Measurements from ENCODE around the gene YIPF1. TPM values are rescaled to one million over a fixed set of nuclear protein-coding genes. Genes with fewer than 3 reads are reported as not detected.

Gene YIPF1
- total RNA-seq, 4 donors from 2014 or later: 6.7 to 25.9 (median 14.8) TPM

DNA sequence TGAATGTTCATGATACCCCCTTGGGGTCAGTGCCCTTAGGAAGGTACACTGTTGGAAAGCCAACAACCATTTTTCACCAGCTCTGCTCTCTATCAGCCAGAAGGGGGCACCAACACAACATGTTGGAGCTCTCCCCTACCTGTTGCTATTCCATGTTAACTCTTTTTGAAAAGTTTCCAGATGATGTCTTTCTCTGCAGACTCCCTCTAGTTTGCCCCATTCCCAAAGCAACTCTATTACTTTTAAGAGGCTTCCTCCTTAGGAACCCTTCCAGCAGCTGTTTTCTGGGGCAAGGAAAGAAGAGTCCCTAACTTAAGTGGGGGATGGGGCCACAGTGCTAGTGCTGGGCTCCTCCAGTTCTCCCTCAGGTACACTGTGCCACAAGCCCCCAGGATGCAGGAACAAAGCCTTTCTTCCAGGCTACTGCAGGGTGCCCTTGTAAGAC is 28.6 kb downstream of the YIPF1 start:
- H3K4me1 ChIP-seq: no peaks in the 10 kb centered on the region
- TF ChIP-seq, protein P1, sequence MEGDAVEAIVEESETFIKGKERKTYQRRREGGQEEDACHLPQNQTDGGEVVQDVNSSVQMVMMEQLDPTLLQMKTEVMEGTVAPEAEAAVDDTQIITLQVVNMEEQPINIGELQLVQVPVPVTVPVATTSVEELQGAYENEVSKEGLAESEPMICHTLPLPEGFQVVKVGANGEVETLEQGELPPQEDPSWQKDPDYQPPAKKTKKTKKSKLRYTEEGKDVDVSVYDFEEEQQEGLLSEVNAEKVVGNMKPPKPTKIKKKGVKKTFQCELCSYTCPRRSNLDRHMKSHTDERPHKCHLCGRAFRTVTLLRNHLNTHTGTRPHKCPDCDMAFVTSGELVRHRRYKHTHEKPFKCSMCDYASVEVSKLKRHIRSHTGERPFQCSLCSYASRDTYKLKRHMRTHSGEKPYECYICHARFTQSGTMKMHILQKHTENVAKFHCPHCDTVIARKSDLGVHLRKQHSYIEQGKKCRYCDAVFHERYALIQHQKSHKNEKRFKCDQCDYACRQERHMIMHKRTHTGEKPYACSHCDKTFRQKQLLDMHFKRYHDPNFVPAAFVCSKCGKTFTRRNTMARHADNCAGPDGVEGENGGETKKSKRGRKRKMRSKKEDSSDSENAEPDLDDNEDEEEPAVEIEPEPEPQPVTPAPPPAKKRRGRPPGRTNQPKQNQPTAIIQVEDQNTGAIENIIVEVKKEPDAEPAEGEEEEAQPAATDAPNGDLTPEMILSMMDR (IDR thresholded peaks at IDR 0.05): peak; percentile 55 to 68 (median 63)
- no peak for TF ChIP-seq POLR2A (IDR thresholded peaks at IDR 0.05)
- no peak overlapping the region for H3K27ac ChIP-seq
- H3K36me3 ChIP-seq: no peaks in the 10 kb centered on the region
- peak; percentile 20 to 38 for DNase-seq
- H3K4me3 ChIP-seq: no peak overlapping the region
- intact Hi-C loops (cut with DNase I; ENCODE audit: low total_unique reads): no loop called here
- no peaks in the 10 kb centered on the region for H3K27me3 ChIP-seq
- no peaks in the 10 kb centered on the region for H3K9me3 ChIP-seq

DNA sequence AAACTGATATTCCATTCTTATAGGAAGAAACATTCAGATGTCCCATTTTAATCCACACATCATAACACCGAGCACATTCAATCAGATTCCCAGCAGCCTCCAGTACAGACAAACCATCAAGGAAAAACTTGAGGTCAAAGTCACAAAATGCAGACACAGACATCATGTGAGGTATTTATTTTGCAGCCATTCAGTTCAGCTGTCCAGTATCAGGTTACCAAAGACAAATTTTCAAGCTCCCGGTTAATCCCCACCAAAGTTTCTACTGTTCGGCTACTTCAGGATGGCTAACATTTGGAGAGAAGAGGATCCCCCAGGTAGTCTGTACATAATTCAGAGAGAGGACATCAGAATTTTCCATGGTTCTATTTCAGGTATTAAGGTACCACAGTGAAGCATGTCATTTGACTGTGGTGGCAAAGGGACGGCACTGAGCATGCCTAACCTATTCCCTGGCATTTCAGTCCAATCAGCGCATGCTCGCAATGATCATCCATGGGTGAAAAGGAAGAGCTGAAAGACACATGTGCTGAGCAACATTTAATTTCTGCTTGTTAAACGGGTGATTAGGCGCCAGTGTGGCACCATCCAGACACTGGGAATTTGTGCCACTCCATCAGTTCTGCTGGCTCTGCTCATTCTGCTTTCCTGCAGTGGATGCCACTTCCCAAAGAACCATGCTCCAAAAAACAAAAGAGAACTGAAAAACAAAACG is 37.9 kb downstream of the YIPF1 start:
- no peaks in the 10 kb centered on the region for H3K4me1 ChIP-seq
- TF ChIP-seq, protein P1 (IDR thresholded peaks at IDR 0.05): no peak
- no peak for TF ChIP-seq POLR2A (IDR thresholded peaks at IDR 0.05)
- no peak for DNase-seq
- no peaks in the 10 kb centered on the region for H3K27me3 ChIP-seq
- no peaks in the 10 kb centered on the region for H3K9me3 ChIP-seq
- intact Hi-C loops (cut with DNase I; ENCODE audit: low total_unique reads): no loop called here
- H3K36me3 ChIP-seq: no peaks in the 10 kb centered on the region
- H3K27ac ChIP-seq: no peak overlapping the region
- no peak overlapping the region for H3K4me3 ChIP-seq

DNA sequence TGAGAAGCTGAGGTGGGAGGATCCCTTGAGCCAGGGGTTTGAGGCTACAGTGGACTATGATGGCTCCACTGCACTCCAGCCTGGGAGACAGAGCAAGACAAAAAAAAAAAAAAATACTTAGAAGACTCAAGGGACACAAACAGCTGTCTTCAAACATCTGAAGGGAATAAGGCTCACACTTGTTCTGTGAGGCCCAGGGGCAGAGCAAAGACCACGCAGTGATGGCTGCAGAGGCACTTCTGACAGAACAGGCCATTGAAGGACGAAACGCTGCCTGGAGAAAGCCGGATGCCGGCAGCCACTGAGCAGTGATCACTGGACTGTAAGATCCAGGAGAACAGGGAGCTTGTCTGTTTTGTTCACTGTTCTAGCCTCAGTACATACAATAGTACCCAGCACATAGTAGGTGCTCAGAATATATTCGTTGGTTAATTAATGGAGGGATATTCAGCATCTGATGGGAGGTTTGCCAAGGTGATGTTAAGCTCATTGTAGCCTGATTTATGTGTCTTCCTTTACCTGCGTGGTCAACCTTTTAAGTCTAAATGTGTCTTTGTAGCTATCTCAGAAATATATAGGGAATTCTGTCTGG is 39.4 kb downstream of the YIPF1 start:
- Histone ChIP-seq H3K27me3 (no peaks in the 10 kb centered on the region), H3K27ac (no peak overlapping the region), H3K4me1 (no peaks in the 10 kb centered on the region), H3K36me3 (no peaks in the 10 kb centered on the region), H3K4me3 (no peak overlapping the region), H3K9me3 (no peaks in the 10 kb centered on the region)
- no peak for DNase-seq
- intact Hi-C loops (cut with DNase I; ENCODE audit: low total_unique reads): no loop called here
- TF ChIP-seq POLR2A (IDR thresholded peaks at IDR 0.05): no peak
- TF ChIP-seq, protein P1 (IDR thresholded peaks at IDR 0.05): no peak

DNA sequence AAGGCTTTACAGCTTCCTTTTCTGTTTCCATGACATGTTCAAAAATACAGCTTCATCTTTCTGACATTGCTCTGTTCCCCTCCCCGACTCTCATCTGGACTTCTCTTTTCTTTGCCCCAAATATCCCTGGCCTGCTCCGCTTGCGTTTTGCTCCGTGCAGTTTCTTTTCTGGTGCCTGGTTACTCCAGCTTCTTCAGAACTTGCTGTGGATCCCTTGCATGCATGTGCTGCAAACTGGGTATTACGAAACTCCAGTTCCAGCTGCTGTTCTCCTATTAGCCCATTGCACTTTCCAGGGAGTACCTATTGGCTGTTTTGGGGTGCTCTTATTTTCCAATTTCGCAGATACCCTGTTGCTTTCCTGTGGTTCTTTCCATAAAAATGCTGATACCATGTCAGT is 41.6 kb downstream of the YIPF1 start:
- intact Hi-C loops (cut with DNase I; ENCODE audit: low total_unique reads): no loop called here
- H3K27ac ChIP-seq: no peak overlapping the region
- no peaks in the 10 kb centered on the region for H3K27me3 ChIP-seq
- H3K4me1 ChIP-seq: no peaks in the 10 kb centered on the region
- H3K4me3 ChIP-seq: no peak overlapping the region
- no peak for DNase-seq
- TF ChIP-seq, protein P1 (IDR thresholded peaks at IDR 0.05): no peak
- no peak for TF ChIP-seq POLR2A (IDR thresholded peaks at IDR 0.05)
- no peaks in the 10 kb centered on the region for H3K36me3 ChIP-seq
- no peaks in the 10 kb centered on the region for H3K9me3 ChIP-seq

DNA sequence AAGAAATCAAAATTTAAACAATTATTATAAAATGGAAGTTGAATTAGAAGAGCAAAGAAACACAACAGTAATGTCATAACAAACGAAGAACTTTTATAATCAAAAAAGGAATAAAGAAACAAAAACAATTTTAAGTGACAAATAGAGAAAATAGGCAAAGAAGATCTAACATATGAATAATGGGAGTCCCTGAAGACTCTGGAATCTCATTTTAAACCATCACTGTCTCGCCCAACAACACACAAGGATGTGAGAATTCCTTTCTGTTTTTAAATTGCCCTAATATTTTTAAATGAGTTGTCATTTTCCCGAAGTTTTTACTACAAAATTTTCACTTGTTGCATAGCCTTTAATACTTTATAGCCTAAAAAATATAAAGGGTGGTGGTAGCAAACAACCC is 47.2 kb downstream of the YIPF1 start:
- intact Hi-C loops (cut with DNase I; ENCODE audit: low total_unique reads): no loop called here
- no peak for DNase-seq
- Histone ChIP-seq H3K36me3 (no peaks in the 10 kb centered on the region), H3K4me3 (no peak overlapping the region), H3K4me1 (no peaks in the 10 kb centered on the region), H3K9me3 (peaks cover 0 to 5% of the 10 kb centered on the region in 2 donors), H3K27me3 (no peaks in the 10 kb centered on the region), H3K27ac (no peak overlapping the region)
- no peak for TF ChIP-seq POLR2A (IDR thresholded peaks at IDR 0.05)
- TF ChIP-seq, protein P1 (IDR thresholded peaks at IDR 0.05): no peak
